GM12878 (cell line): ENCODE data around the gene DHX32.
"Not testable (repeated sequence)": the region's sequence is repeated elsewhere in the genome, so short reads cannot be mapped to it uniquely, and the experiment has no call there.

Source experiments
- BRCA1 ChIP-seq: IDR thresholded peaks from 2 replicates; pipeline ENCODE4 v1.6.1; 2011; ENCODE audit warnings: low read depth, low read length, improper control_type of control experiment
- EP300 ChIP-seq, 2 experiments: fragments of 150-350 bp in 1 of 2; IDR thresholded peaks; 2 replicates each; pipeline ENCODE4 v1.6.1; 2011 to 2012; ENCODE audit warnings: low read depth in 2 of 2, low read length in 2 of 2, borderline replicate concordance in 1 of 2, improper control_type of control experiment in 1 of 2, inconsistent platforms in 1 of 2; ENCODE audit not compliant: control insufficient read depth in 1 of 2
- HCFC1 ChIP-seq: fragments of 150-350 bp; IDR thresholded peaks from 2 replicates; pipeline ENCODE4 v1.6.1; 2014; ENCODE audit warnings: low read length
- PAX8 ChIP-seq: fragments of 450-650 bp; IDR thresholded peaks from 2 replicates; pipeline ENCODE4 v1.6.1; 2017; ENCODE audit warnings: mild to moderate bottlenecking, moderate library complexity
- TF ChIP-seq, protein P1 (sequence below), 3 experiments: IDR thresholded peaks in 2 of 3; conservative IDR thresholded peaks in 1 of 3; 2 replicates each; pipeline ENCODE4 v1.5.1; 2011; ENCODE audit warnings: low read depth in 3 of 3, low read length in 3 of 3, mild to moderate bottlenecking in 3 of 3, control low read depth in 2 of 3, moderate library complexity in 2 of 3, inconsistent platforms in 1 of 3, mixed read lengths in 1 of 3; ENCODE audit not compliant: control insufficient read depth in 2 of 3, insufficient read depth in 1 of 3; ENCODE audit errors: extremely low read depth in 1 of 3

DNA sequence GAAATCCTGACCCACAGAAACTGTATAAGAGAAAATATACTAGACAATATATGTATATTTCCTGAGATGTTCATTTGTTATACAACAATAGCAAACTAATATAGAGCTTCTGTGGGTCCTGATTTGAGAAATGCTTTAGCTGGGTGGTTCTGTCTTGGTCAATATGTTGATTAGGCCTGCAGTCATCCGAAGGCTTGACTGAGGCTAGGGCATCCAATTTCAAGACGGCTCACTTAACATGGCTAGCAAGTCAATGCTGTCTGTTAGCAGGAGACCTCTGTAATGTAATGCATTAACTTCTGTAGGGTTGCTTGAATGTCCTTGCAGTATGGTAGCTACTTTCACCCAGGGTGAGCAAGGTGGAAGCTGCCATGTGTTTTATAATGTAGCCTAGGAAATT lies 27.7 kb upstream of the DHX32 start:
- not testable (repeated sequence) for TF ChIP-seq PAX8; BRCA1; EP300 (IDR thresholded peaks at IDR 0.05; ENCODE audit: borderline replicate concordance in 1 of 2, control insufficient read depth in 1 of 2, low read depth in 2 of 2, low read length in 2 of 2); HCFC1
- TF ChIP-seq, protein P1, sequence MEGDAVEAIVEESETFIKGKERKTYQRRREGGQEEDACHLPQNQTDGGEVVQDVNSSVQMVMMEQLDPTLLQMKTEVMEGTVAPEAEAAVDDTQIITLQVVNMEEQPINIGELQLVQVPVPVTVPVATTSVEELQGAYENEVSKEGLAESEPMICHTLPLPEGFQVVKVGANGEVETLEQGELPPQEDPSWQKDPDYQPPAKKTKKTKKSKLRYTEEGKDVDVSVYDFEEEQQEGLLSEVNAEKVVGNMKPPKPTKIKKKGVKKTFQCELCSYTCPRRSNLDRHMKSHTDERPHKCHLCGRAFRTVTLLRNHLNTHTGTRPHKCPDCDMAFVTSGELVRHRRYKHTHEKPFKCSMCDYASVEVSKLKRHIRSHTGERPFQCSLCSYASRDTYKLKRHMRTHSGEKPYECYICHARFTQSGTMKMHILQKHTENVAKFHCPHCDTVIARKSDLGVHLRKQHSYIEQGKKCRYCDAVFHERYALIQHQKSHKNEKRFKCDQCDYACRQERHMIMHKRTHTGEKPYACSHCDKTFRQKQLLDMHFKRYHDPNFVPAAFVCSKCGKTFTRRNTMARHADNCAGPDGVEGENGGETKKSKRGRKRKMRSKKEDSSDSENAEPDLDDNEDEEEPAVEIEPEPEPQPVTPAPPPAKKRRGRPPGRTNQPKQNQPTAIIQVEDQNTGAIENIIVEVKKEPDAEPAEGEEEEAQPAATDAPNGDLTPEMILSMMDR (IDR thresholded peaks at IDR 0.05 in 2 of 3, conservative IDR thresholded peaks at IDR 0.05 in 1 of 3; ENCODE audit: control insufficient read depth in 2 of 3, extremely low read depth in 1 of 3, insufficient read depth in 1 of 3, low read depth in 3 of 3, low read length in 3 of 3) = not testable (repeated sequence)
